KMS-11 (cell line): ENCODE results near the gene IQCC.

Experiments used
- H2AFZ ChIP-seq: fragments of 200-600 bp; sonication (generic); 2 replicates; pipeline ENCODE4 v1.6.1; 2016; ENCODE audit warnings: antibody characterized with exemption, mixed run types, low read depth
- H3K27ac ChIP-seq: fragments of 200-600 bp; sonication (generic); 2 replicates; pipeline ENCODE4 v1.6.1; 2016; ENCODE audit warnings: mild to moderate bottlenecking, mixed run types
- H3K27me3 ChIP-seq: fragments of 200-600 bp; sonication (generic); 2 replicates; pipeline ENCODE4 v1.6.1; 2017; ENCODE audit warnings: mild to moderate bottlenecking, low read depth, mixed run types, moderate library complexity; ENCODE audit not compliant: insufficient read depth
- H3K36me3 ChIP-seq: fragments of 200-600 bp; sonication (generic); 2 replicates; pipeline ENCODE4 v1.6.1; 2017; ENCODE audit warnings: mild to moderate bottlenecking, mixed run types; ENCODE audit not compliant: insufficient read depth
- H3K4me1 ChIP-seq: fragments of 200-600 bp; sonication (generic); 2 replicates; pipeline ENCODE4 v1.6.1; 2016; ENCODE audit warnings: mild to moderate bottlenecking, low read depth, mixed run types; ENCODE audit not compliant: poor library complexity, severe bottlenecking
- H3K4me2 ChIP-seq: fragments of 200-600 bp; sonication (generic); 2 replicates; pipeline ENCODE4 v1.7.0; 2016; ENCODE audit warnings: mild to moderate bottlenecking, mixed run types
- H3K4me3 ChIP-seq: fragments of 200-600 bp; sonication (generic); IDR thresholded peaks from 2 replicates; pipeline ENCODE4 v1.6.1; 2017; ENCODE audit warnings: low read depth, low read length, mixed read lengths; ENCODE audit not compliant: insufficient read depth
- H3K79me2 ChIP-seq: fragments of 200-600 bp; sonication (generic); 2 replicates; pipeline ENCODE4 v1.6.1; 2016; ENCODE audit warnings: low read depth, mixed run types; ENCODE audit not compliant: insufficient read depth
- H3K9ac ChIP-seq: fragments of 200-600 bp; sonication (generic); 2 replicates; pipeline ENCODE4 v1.6.1; 2016; ENCODE audit warnings: mild to moderate bottlenecking, mixed run types
- H4K20me1 ChIP-seq: fragments of 200-600 bp; sonication (generic); 2 replicates; pipeline ENCODE4 v1.6.1; 2016; ENCODE audit warnings: mild to moderate bottlenecking, mixed run types; ENCODE audit not compliant: insufficient read depth
- TF ChIP-seq, protein P1 (sequence below): fragments of 200-600 bp; sonication (generic); conservative IDR thresholded peaks from 2 replicates; pipeline ENCODE4 v1.6.1; 2017; ENCODE audit warnings: low read depth, mild to moderate bottlenecking, antibody characterized with exemption, low read length, moderate library complexity, mixed read lengths

Gene IQCC

DNA sequence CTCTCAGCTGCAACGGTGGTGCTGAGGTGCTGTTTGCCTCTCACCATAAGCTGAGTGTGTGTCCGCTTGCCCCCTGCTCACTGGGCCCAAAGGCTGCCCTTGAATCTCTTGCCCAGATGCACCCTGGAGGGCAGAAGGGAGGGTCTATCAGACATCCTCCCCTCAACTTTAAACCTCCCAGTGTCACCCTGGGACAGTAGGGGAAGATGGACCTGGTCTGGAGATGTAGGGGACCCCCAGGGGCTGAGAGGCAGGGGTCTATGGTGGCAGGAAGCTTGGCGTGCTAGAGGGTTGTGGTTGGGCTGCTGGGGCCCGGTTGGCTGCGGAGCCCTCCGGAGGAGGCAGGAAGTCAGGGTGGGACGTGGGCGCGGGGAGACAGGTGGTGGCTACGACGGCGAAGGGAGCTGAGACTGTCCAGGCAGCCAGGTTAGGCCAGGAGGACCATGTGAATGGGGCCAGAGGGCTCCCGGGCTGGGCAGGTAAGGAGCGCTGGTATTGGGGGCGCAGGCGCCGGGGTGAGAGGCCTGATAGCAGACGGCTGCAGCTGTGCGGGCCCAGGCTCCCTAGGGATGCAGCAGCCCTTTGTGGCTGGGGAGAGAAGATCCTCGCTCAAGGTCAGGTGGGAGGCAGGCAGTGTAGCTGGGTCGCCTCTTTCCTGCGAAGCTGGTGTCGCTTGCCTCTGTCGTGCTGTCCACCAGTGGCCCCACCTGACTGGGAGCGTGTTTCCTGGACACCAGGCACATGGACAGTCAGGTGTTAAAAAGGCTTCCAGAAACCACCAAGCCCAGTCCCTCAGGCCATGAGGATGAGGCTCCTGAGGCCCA lies 45.6 kb downstream of the IQCC start, which contains the start of gene LCK:
Gene LCK, plus strand, starts transcription at position 373 of the 824 bp plus-strand sequence. CDS start 23,065 bp downstream, outside the sequence.
- Histone ChIP-seq H4K20me1 (no peaks in the 10 kb centered on the region), H3K4me2 (no peak within 1 kb of the TSS), H3K4me1 (peaks cover 17% of the 10 kb centered on the region), H3K79me2 (no peaks in the 10 kb centered on the region), H3K27me3 (no peaks in the 10 kb centered on the region), H3K9ac (no peak within 1 kb of the TSS), H2AFZ (peak within 1 kb of the TSS; percentile 23), H3K27ac (peak within 1 kb of the TSS; percentile 26; the same call in 1 of the 2 replicates), H3K4me3 (no peak within 1 kb of the TSS), H3K36me3 (no peaks in the 10 kb centered on the region)
- TF ChIP-seq, protein P1, sequence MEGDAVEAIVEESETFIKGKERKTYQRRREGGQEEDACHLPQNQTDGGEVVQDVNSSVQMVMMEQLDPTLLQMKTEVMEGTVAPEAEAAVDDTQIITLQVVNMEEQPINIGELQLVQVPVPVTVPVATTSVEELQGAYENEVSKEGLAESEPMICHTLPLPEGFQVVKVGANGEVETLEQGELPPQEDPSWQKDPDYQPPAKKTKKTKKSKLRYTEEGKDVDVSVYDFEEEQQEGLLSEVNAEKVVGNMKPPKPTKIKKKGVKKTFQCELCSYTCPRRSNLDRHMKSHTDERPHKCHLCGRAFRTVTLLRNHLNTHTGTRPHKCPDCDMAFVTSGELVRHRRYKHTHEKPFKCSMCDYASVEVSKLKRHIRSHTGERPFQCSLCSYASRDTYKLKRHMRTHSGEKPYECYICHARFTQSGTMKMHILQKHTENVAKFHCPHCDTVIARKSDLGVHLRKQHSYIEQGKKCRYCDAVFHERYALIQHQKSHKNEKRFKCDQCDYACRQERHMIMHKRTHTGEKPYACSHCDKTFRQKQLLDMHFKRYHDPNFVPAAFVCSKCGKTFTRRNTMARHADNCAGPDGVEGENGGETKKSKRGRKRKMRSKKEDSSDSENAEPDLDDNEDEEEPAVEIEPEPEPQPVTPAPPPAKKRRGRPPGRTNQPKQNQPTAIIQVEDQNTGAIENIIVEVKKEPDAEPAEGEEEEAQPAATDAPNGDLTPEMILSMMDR = no peak

DNA sequence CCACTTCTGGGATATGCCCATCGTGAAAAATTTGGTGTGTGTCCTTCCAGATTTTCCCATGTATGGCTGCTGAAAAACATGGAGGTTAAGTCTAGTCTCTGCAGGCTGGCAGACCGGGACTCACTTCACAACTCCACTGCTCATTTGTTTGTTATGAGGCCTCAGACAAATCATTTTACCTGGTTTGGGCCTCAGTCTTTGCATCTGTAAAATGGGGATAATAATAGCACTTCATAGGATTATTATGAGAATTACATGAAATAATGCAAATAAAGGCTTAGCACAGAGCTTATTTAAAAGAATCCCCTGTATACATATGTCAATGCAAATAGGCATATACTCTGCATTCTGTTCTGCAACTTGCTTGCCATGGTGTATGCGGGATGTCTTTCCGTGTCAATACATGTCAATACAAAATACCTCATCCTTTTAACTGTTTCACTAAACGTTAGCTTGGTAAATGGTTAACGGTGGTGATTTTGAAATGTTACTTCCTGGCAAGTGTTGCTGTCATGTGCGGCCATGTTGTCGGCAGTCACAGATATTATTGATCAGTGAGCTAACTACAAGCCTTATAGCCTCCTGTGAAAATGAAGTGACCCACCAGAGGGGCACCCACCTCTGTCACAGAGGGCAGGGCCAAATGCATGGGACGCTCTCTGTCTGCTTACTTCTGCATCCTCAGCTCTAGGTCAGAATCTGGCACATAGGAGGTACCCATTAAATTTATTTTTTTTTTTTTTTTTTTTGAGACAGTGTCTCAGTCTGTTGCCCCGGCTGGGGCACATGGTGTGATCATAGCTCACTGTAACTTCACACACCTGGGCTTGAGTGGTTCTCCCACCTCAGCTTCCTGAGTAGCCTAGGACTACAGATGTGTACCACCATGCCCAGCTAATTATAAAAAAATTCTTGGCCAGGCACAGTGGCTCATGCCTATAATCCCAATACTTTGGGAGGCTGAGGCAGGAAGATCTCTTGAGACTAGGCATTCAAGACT lies 49.9 kb downstream of the IQCC start:
- no peak overlapping the region for H3K9ac ChIP-seq
- H4K20me1 ChIP-seq = no peaks in the 10 kb centered on the region
- TF ChIP-seq, protein P1 = no peak
- peaks cover 3% of the 10 kb centered on the region for H3K4me1 ChIP-seq
- H3K4me2 ChIP-seq = no peak overlapping the region
- H3K79me2 ChIP-seq = no peaks in the 10 kb centered on the region
- H3K4me3 ChIP-seq = no peak overlapping the region
- H2AFZ ChIP-seq = no peak overlapping the region
- no peaks in the 10 kb centered on the region for H3K27me3 ChIP-seq
- no peak overlapping the region for H3K27ac ChIP-seq
- no peaks in the 10 kb centered on the region for H3K36me3 ChIP-seq

DNA sequence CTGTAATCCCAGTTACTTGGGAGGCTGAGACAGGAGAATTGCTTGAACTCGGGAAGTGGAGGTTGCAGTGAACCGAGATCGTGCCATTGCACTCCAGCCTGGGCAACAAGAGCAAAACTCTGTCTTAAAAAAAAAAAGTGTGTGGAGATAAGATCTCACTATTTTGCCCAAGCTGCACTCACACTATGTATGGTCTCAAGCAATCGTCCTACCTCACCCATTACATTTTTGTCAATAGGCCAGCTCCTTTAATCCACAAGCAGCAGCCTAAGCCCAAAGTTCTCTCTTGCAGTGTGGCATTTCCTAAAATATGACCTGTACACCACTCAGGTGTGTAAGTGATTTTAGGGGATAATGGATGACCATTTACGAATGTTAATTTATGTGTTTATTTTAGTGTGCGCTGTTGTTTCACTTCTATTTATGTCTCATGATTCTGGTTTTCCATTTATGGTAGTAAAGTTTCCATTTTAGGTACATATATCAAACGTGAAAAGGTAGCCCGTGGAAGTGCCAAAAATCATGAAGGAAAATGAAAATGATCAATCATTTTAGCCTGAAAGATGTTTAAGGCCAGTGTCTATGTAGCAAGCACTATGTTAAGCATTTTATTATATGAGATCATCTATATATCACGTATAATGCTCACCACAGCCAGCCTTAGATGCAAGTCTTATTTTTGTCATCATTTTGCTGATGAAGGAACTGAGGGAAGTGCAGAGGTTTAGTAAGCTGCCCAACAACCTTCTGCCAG lies 51.2 kb downstream of the IQCC start:
- no peak overlapping the region for H2AFZ ChIP-seq
- H3K4me2 ChIP-seq = no peak overlapping the region
- H3K27ac ChIP-seq = no peak overlapping the region

DNA sequence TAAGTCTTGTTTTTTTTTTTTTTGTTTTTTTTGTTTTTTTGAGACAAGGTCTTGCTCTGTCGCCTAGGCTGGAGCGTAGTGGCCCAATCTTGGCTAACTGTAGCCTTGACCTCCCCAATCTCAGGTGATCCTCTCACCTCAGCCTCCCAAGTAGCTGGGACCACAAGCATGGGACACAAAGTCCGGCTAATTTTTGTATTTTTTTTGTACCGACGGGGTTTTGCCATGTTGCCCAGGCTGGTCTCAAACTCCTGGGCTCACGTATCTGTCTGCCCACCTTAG lies 51.7 kb downstream of the IQCC start:
- H3K9ac ChIP-seq = no peak overlapping the region
- no peak overlapping the region for H3K4me2 ChIP-seq
- TF ChIP-seq, protein P1 = no peak
- H3K4me3 ChIP-seq = no peak overlapping the region
- H3K27me3 ChIP-seq = no peaks in the 10 kb centered on the region
- no peak overlapping the region for H2AFZ ChIP-seq
- no peaks in the 10 kb centered on the region for H3K4me1 ChIP-seq
- no peaks in the 10 kb centered on the region for H3K36me3 ChIP-seq
- H3K27ac ChIP-seq = no peak overlapping the region
- H3K79me2 ChIP-seq = no peaks in the 10 kb centered on the region
- no peaks in the 10 kb centered on the region for H4K20me1 ChIP-seq

More for the DNA sequence above, 51.2 kb downstream of the IQCC start:
- Histone ChIP-seq H3K9ac (no peak overlapping the region), H3K4me3 (no peak overlapping the region), H3K27me3 (no peaks in the 10 kb centered on the region), H3K4me1 (no peaks in the 10 kb centered on the region), H4K20me1 (no peaks in the 10 kb centered on the region), H3K36me3 (no peaks in the 10 kb centered on the region), H3K79me2 (no peaks in the 10 kb centered on the region)
- TF ChIP-seq, protein P1 = no peak
